DLD1 (cell line): ENCODE results near the gene DNAJB5.
"Not testable (repeated sequence)": the region's sequence is repeated elsewhere in the genome, so short reads cannot be mapped to it uniquely, and the experiment has no call there.

Source experiments
- in situ Hi-C: cut with HindIII; loops from 2 replicates; pipeline ENCODE4 v1.10.0; 2017; ENCODE audit warnings: low sequenced_read_pairs

Gene DNAJB5

DNA sequence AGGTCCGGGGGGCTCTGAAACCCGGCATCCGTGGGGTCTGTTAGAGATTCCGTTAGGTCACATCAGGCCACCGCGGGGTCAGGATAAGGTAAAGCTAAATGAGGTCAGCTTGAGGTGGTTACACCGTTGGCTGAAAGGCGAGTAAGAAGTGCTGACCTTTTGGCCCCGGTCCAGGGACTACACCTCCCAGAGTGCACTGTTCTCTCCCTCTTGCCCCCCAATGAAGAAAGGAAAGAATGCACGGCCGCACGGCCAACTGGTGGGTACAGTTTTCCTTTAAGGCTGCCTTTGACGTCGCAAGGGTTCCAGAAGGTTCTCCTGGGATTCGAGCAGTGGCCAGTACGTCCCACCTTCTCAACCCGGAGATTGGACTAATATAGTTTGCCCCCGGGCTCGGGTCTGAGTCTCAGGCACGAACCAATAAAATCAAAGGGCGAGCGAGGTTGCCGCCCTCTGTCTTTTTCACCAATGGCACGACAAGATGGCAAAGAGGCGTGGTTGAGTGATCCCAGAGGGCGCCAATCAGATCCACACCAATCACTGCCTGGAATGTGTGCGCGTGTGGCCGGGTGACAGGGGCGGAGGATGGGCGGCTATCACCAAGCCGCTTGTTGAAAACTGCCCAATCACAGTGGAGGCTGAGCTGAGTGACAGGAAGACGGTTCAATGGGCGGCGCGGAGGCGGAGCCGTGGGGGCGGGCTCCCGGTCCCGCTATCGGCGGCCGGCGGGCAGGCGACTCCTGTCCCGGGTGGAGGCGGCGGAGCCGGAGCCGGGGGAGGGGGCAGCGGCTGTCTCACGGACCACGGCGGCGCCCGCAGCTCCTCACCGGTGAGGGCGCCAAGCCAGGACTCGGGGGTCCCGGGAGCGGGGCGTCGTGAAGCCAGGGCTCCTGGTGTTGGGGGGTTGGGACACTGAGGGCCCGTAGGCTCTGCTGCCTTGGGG is at the start of gene DNAJB5:
TSS of gene DNAJB5 (plus strand) at position 743 of the 943 bp plus-strand sequence. CDS start 886 bp downstream, outside the sequence.
- in situ Hi-C loops = no loop called here

DNA sequence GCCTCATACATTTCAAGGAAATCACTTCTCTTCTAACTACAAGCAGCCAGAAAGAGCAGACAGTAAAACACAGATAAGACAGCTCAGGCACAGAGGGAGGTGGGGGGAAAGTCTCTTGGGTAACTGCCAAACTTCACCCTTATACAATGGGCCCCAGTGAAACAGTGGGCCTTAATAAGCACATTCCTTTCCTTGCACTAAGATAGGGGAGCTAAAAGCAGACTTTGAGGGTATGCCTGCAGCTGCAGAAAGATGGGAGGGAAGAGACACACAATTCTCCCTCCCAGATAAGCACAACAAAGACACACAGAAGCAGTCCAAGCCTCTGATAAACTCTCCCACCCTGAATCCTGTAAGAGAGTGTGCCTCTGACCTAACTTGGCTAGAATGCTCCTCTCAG is 49.6 kb upstream of the DNAJB5 start:
- in situ Hi-C loops = not testable (repeated sequence)

DNA sequence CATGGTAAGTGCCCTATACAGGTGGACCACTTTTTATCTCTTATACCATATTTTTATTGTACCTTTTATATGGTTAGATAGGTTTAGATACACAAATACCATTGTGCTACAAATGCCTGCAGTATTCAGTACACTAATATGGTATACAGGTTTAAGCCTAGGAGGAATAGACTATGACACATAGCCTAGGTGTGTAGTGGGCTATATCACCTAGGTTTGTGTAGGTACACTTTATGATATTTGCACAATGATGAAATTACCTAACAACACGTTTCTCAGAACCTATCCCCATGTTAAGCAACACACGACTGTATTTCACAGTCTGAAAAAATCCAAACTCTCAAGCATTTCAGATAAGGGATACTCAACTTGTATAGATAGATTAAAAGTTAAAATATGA is 41.1 kb upstream of the DNAJB5 start:
- in situ Hi-C loops = no loop called here

DNA sequence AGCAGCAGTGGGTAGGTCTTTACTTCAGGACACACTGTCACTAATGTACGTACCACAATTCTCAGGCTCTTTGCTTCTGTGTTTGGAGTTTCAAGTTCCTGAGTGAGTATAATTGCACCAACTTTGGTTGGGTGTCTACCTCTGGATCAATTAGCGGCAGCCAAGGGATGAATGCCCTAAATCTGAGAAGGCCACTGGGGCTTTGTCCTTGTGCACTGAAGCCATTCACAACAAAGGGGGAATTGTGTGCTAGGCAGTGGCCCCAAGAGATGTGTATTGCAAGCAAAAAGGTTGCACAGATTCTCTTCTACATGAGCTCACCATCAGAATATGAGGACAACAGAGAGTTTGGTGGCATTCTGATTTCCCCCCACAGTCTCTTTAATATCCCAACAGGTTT is 35.3 kb upstream of the DNAJB5 start:
- in situ Hi-C loops = no loop called here

GRCh38 chr9:34956066-34956465 is 33.5 kb upstream of the DNAJB5 start:
- in situ Hi-C loops = not testable (repeated sequence)

DNA sequence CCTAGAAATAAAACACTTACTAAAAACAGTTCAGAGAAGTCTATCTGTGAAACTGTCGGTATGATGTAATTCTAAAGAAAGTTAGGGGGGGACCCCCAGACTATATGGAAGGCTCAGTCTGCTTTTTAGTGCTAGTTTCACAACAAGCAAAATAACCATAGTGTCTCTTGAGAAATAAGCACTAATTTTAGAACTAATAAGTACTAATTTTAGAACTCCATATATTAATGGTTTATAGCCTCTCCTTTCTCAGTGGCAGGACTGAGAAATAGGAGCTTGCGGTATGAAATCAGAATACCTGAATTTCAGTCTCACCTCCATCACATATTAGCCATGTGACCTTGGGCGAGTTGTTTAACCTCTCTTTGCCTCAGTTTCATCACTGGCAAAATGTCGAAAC is 32.9 kb upstream of the DNAJB5 start:
- in situ Hi-C loops = no loop called here

GRCh38 chr9:34957492-34958410 is 31.8 kb upstream of the DNAJB5 start, which contains the start of gene PHF24:
Gene PHF24, plus strand, starts transcription at chr9:34958285. Its CDS starts 13,014 bp downstream, at chr9:34971299.
- in situ Hi-C loops = no loop called here

GRCh38 chr9:34958411-34958982 is 31.0 kb upstream of the DNAJB5 start:
- in situ Hi-C loops = no loop called here

- in situ Hi-C loops = no loop called here
Measured at GRCh38 chr9:34959461-34959860, 30.1 kb upstream of the DNAJB5 start.

GRCh38 chr9:34961574-34962490 is 27.7 kb upstream of the DNAJB5 start:
- in situ Hi-C loops = no loop called here

- in situ Hi-C loops = no loop called here
Measured at GRCh38 chr9:34962546-34962945, 27.0 kb upstream of the DNAJB5 start.

DNA sequence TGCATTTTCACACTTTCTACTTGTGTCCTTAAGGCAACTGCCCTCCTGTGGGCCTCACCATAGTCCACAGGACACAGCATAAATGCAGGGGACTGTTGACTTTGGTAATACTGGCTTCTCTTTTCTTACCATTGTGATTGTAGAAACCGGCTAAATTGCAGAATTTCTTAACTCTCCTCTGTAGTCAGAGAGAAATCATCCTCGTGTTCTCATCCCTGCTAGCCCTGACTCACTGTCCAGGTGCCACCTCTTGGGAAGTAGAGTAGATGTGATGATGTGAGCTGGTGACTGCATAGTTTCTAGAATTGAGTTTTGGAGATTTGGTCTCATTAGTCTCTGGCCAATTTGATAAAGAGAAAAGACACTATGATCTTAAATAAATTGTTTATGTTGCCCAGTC is 26.0 kb upstream of the DNAJB5 start:
- in situ Hi-C loops = no loop called here

- in situ Hi-C loops = no loop called here
Measured at GRCh38 chr9:34964458-34964857, 25.1 kb upstream of the DNAJB5 start.

DNA sequence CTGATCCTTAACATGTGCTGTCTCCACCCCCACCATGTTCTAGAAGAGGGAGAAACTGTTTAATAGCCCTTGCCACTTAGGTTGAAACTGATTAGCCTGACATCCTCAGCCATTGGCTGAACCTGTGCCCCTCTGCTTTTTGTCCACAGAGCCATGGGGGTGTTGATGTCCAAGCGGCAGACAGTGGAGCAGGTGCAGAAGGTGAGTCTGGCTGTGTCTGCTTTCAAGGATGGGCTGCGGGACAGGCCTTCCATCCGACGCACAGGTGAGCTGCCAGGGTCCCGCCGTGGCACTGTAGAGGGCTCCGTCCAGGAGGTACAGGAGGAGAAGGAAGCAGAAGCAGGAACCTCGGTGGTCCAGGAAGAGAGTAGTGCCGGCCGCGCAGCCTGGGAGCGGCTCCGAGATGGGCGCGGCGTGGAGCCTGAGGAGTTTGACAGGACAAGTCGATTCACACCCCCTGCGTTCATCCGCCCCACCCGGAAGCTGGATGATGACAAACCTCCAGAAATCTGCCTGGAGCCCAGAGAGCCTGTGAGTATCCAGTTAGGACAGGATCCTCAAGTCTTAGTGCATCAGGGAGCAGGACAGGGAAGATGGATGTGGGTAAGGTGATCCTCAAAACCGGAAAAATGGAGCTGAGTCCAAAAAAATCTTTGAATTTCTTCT is 18.3 kb upstream of the DNAJB5 start:
- in situ Hi-C loops = no loop called here

- in situ Hi-C loops = no loop called here
Measured at GRCh38 chr9:34974664-34975063, 14.9 kb upstream of the DNAJB5 start.

DNA sequence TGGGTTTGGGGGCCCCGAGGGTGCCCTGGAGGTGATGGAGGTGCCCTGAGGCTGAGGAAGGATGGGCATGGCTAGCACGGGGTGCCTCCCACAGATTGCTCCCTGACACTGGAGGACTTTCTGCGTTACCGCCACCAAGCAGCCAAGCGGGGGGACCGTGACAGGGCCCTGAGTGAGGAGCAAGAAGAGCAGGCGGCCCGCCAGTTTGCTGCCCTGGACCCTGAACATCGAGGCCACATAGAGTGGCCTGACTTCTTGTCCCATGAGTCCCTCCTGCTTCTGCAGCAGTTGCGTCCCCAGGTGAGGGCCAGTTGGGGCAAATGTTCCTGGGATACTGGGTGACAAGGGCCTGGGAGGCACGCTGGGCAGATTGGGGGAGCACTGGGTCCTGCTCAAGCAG is 13.1 kb upstream of the DNAJB5 start:
- in situ Hi-C loops = no loop called here

DNA sequence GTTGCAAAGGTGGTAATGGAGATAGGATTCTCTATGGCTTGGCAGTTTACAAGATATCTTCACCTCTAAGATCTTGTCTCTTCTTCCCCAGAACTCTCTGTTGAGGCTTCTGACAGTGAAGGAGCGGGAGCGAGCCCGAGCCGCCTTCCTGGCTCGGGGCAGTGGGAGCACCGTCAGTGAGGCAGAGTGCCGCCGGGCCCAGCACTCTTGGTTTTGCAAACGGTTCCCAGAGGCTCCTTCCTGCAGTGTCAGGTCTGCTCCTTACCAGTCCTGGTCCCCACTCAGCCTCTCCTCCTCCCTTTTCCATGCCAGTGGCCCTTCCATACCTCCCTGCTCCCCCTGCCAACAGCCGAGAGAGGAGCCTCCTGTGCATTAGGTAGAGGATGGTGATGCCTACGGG is 12.6 kb upstream of the DNAJB5 start:
- in situ Hi-C loops = no loop called here

- in situ Hi-C loops = no loop called here
Measured at GRCh38 chr9:34980181-34980761, 9.3 kb upstream of the DNAJB5 start.

DNA sequence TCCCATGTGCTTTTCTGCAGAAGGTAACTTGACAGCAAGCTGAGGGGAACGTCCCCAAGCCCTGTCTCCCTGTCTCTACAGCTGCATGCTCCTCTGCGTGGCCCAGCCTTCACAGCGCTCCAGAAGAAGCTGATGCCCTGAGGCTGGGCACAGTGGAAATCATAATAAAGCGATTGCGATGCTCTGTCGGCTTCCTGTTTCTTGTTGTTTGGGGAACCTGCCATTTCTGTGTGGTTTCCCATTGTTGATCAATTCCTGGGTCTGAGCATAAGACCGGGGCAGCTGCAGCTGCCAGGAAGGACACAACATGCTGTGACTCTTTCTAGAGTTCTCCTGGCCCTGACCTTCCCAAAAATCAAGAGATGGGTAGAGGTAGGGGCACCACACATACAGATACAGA is 7.2 kb upstream of the DNAJB5 start:
- in situ Hi-C loops = no loop called here
